ENCODE data around the gene FBXL4. TPM values are rescaled to one million over a fixed set of nuclear protein-coding genes. Genes with fewer than 3 reads are reported as not detected.

Gene FBXL4
- total and polyA plus RNA-seq, 10 of the 15 experiments (the other 5 are each of a cell fraction or from before 2014, with no cell fraction given) = 2.9 to 16.9 (median 7.2) TPM

GRCh38 chr6:98984121-98984520, 36.4 kb upstream of the FBXL4 start:
- no peaks in the 10 kb centered on the region for H3K79me2 ChIP-seq (ENCODE audit: control insufficient read depth, insufficient read depth, low read length)
- no peak overlapping the region for H3K9ac ChIP-seq (ENCODE audit: control insufficient read depth, insufficient read depth, low read length)
- H3K4me1 ChIP-seq (ENCODE audit: control insufficient read depth, insufficient read depth, low read length) = no peaks in the 10 kb centered on the region
- 0% methylated on average over 1 of the region's 1 CpG for WGBS (ENCODE audit: insufficient coverage, insufficient replicate concordance, low lambda C conversion rate, missing lambda C conversion rate)
- no peaks in the 10 kb centered on the region for H3K36me3 ChIP-seq (ENCODE audit: control insufficient read depth in 2 of 2, insufficient read depth in 2 of 2, low read length in 1 of 2)
- H4K20me1 ChIP-seq (ENCODE audit: control insufficient read depth, insufficient read depth) = no peaks in the 10 kb centered on the region
- in situ Hi-C loops (cut with MboI) (no loop called here), intact Hi-C loops (cut with micrococcal nuclease; ENCODE audit: unreplicated experiment) (no loop called here)
- H3K27ac ChIP-seq (ENCODE audit: control insufficient read depth, insufficient read depth) = no peak overlapping the region
- POLR2A ChIA-PET = no interaction called here
- no peak overlapping the region for H2AFZ ChIP-seq (ENCODE audit: control insufficient read depth, low read depth, low read length)
- H3K4me2 ChIP-seq (ENCODE audit: control insufficient read depth, insufficient read depth) = no peak overlapping the region
- RAD21 ChIA-PET (ENCODE audit: unreplicated experiment) = no interaction called here
- TF ChIP-seq, protein P1, sequence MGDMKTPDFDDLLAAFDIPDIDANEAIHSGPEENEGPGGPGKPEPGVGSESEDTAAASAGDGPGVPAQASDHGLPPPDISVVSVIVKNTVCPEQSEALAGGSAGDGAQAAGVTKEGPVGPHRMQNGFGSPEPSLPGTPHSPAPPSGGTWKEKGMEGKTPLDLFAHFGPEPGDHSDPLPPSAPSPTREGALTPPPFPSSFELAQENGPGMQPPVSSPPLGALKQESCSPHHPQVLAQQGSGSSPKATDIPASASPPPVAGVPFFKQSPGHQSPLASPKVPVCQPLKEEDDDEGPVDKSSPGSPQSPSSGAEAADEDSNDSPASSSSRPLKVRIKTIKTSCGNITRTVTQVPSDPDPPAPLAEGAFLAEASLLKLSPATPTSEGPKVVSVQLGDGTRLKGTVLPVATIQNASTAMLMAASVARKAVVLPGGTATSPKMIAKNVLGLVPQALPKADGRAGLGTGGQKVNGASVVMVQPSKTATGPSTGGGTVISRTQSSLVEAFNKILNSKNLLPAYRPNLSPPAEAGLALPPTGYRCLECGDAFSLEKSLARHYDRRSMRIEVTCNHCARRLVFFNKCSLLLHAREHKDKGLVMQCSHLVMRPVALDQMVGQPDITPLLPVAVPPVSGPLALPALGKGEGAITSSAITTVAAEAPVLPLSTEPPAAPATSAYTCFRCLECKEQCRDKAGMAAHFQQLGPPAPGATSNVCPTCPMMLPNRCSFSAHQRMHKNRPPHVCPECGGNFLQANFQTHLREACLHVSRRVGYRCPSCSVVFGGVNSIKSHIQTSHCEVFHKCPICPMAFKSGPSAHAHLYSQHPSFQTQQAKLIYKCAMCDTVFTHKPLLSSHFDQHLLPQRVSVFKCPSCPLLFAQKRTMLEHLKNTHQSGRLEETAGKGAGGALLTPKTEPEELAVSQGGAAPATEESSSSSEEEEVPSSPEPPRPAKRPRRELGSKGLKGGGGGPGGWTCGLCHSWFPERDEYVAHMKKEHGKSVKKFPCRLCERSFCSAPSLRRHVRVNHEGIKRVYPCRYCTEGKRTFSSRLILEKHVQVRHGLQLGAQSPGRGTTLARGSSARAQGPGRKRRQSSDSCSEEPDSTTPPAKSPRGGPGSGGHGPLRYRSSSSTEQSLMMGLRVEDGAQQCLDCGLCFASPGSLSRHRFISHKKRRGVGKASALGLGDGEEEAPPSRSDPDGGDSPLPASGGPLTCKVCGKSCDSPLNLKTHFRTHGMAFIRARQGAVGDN (IDR thresholded peaks at IDR 0.05) = no peak
- TF ChIP-seq MEF2B (IDR thresholded peaks at IDR 0.05; ENCODE audit: partially characterized antibody, poor library complexity, severe bottlenecking) = no peak
- no peak for ATAC-seq
- FAIRE-seq = no peak
- H3K27me3 ChIP-seq (replicated peaks in 1 of 2; ENCODE audit: control insufficient read depth in 2 of 2, insufficient read depth in 2 of 2, low read length in 1 of 2) = peaks cover 0 to 4% of the 10 kb centered on the region in 2 experiments; a peak in 3 of 4 replicates
- SMC1A ChIA-PET (ENCODE audit: uncharacterized antibody, unreplicated experiment) = no interaction called here
- CTCF ChIA-PET = interaction anchor here (0.9 kb wide), 1 partner anchor 135 kb away, joined by 3 read pairs; no protein-coding TSS in a partner anchor
- no peak for DNase-seq (ENCODE audit: low read depth, low spot score)
- H3K4me3 ChIP-seq = no peak overlapping the region
- H3K9me3 ChIP-seq (replicated peaks; ENCODE audit: control insufficient read depth, insufficient read depth, low read length) = no peaks in the 10 kb centered on the region
- no TSS peak for BruUV-seq (replicated peaks)

DNA sequence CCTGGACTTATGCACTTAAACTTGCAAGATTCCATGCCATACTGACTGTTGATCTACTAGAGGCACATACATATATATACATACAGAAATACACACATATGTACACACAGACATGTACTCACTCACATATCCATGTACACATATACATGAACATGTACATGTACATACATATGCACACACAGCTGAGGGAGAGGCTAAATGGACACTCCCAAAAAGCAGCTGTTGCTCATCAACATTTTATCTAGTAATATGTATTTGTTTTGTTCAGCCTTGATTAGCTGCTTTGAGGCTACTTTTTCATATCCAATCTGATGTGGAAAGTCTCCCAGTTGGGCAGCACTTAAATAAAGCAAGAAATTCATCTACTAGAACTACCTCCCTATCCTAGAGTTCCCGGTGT, 33.7 kb upstream of the FBXL4 start:
- no peak overlapping the region for H3K27ac ChIP-seq (ENCODE audit: control insufficient read depth, insufficient read depth)
- ChIA-PET SMC1A (ENCODE audit: uncharacterized antibody, unreplicated experiment) (no interaction called here), POLR2A (no interaction called here), RAD21 (ENCODE audit: unreplicated experiment) (no interaction called here), CTCF (no interaction called here)
- H3K4me2 ChIP-seq (ENCODE audit: control insufficient read depth, insufficient read depth) = no peak overlapping the region
- H3K27me3 ChIP-seq (replicated peaks in 1 of 2; ENCODE audit: control insufficient read depth in 2 of 2, insufficient read depth in 2 of 2, low read length in 1 of 2) = peaks cover 0 to 4% of the 10 kb centered on the region in 2 experiments; a peak in 3 of 4 replicates
- FAIRE-seq = no peak
- no peaks in the 10 kb centered on the region for H3K4me1 ChIP-seq (ENCODE audit: control insufficient read depth, insufficient read depth, low read length)
- in situ Hi-C loops (cut with MboI) (no loop called here), intact Hi-C loops (cut with micrococcal nuclease; ENCODE audit: unreplicated experiment) (no loop called here)
- 58% methylated on average over 1 of the region's 1 CpG for WGBS (ENCODE audit: insufficient coverage, insufficient replicate concordance, low lambda C conversion rate, missing lambda C conversion rate)
- no peaks in the 10 kb centered on the region for H3K36me3 ChIP-seq (ENCODE audit: control insufficient read depth in 2 of 2, insufficient read depth in 2 of 2, low read length in 1 of 2)
- no peak overlapping the region for H2AFZ ChIP-seq (ENCODE audit: control insufficient read depth, low read depth, low read length)
- no peak overlapping the region for H3K4me3 ChIP-seq
- ATAC-seq = no peak
- H4K20me1 ChIP-seq (ENCODE audit: control insufficient read depth, insufficient read depth) = no peaks in the 10 kb centered on the region
- no peak overlapping the region for H3K9ac ChIP-seq (ENCODE audit: control insufficient read depth, insufficient read depth, low read length)
- no peaks in the 10 kb centered on the region for H3K79me2 ChIP-seq (ENCODE audit: control insufficient read depth, insufficient read depth, low read length)
- H3K9me3 ChIP-seq (replicated peaks; ENCODE audit: control insufficient read depth, insufficient read depth, low read length) = no peaks in the 10 kb centered on the region
- BruUV-seq (replicated peaks) = no TSS peak
- DNase-seq (ENCODE audit: low read depth, low spot score) = no peak
- TF ChIP-seq RELB (IDR thresholded peaks at IDR 0.05; ENCODE audit: low read depth) (no peak), ATF7 (IDR thresholded peaks at IDR 0.05; ENCODE audit: low read depth) (no peak), NFIC (IDR thresholded peaks at IDR 0.05; ENCODE audit: low read depth, low read length) (no peak), JUNB (IDR thresholded peaks at IDR 0.05) (no peak), IRF5 (IDR thresholded peaks at IDR 0.05; ENCODE audit: borderline replicate concordance) (no peak), HDAC6 (IDR thresholded peaks at IDR 0.05; ENCODE audit: unreplicated experiment) (no peak), HDAC2 (IDR thresholded peaks at IDR 0.05) (no peak), LARP7 (IDR thresholded peaks at IDR 0.05) (no peak), KDM1A (IDR thresholded peaks at IDR 0.05; ENCODE audit: borderline replicate concordance) (no peak), MYC (IDR thresholded peaks at IDR 0.05; ENCODE audit: insufficient read depth, insufficient read length, insufficient replicate concordance, low read length, severe bottlenecking) (no peak)
